ENCODE data around the gene FBXL5. TPM values are rescaled to one million over a fixed set of nuclear protein-coding genes. Genes with fewer than 3 reads are reported as not detected.
A peak's percentile ranks its signal among the peaks of the same experiment; 100 is the strongest.

The FBXL5 gene
- total and polyA plus RNA-seq, 9 of the 15 experiments (the other 6 are each of a cell fraction or from before 2014, with no cell fraction given): 6.0 to 35.2 (median 22.1) TPM

- TF ChIP-seq LCOR (CRISPR knock-in tag; IDR thresholded peaks at IDR 0.05): peak; percentile 32; the same call in 1 of the 2 replicates
- TF ChIP-seq EP400 (IDR thresholded peaks at IDR 0.05): peak; percentile 34; the same call in 1 of the 2 replicates
- peak; percentile 94 for TF ChIP-seq BRD9 (IDR thresholded peaks at IDR 0.05; ENCODE audit: low read depth, partially characterized antibody)
- no peak for TF ChIP-seq ATF4 (CRISPR knock-in tag; IDR thresholded peaks at IDR 0.05)
- no peak for TF ChIP-seq TFAP4 (CRISPR knock-in tag; IDR thresholded peaks at IDR 0.05; ENCODE audit: borderline replicate concordance)
- TF ChIP-seq MYC (IDR thresholded peaks at IDR 0.05; ENCODE audit: low read depth, low read length): 0 out of 2 replicates have a peak, but pooled peaks have one; percentile 46
- TF ChIP-seq MYC (CRISPR knock-in tag; IDR thresholded peaks at IDR 0.05; ENCODE audit: borderline replicate concordance, low read depth): no peak
- TF ChIP-seq ATF6 (CRISPR knock-in tag; IDR thresholded peaks at IDR 0.05): no peak
- TF ChIP-seq GABPA (tag; conservative IDR thresholded peaks at IDR 0.05; ENCODE audit: low read depth): peak; percentile 73
- TF ChIP-seq MTA1 (IDR thresholded peaks at IDR 0.05; ENCODE audit: borderline replicate concordance): no peak
- TF ChIP-seq JUNB (CRISPR knock-in tag; conservative IDR thresholded peaks at IDR 0.05): no peak
- no peak for TF ChIP-seq HCFC1 (IDR thresholded peaks at IDR 0.05; ENCODE audit: low read depth, low read length)
- no peak for TF ChIP-seq ZKSCAN8 (CRISPR knock-in tag; IDR thresholded peaks at IDR 0.05)
- no peak for TF ChIP-seq NR2C1 (IDR thresholded peaks at IDR 0.05)
- no peak for TF ChIP-seq NR2C1 (tag; IDR thresholded peaks at IDR 0.05)
- TF ChIP-seq HMBOX1 (IDR thresholded peaks at IDR 0.05): peak; percentile 34; the same call in 1 of the 2 replicates
- TF ChIP-seq ZNF282 (CRISPR knock-in tag; IDR thresholded peaks at IDR 0.05): no peak
- peak in 1 of 2 experiments; percentile 23 for TF ChIP-seq AFF1 (IDR thresholded peaks at IDR 0.05; ENCODE audit: low read depth in 1 of 2, partially characterized antibody in 2 of 2)
- no peak for TF ChIP-seq THRAP3 (IDR thresholded peaks at IDR 0.05; ENCODE audit: borderline replicate concordance)
Measured at GRCh38 chr4:15649914-15650545, 5.1 kb downstream of the FBXL5 start (continued).
